ENCODE results near the gene CA14. TPM values are rescaled to one million over a fixed set of nuclear protein-coding genes. Genes with fewer than 3 reads are reported as not detected.

CA14 gene
- total and polyA plus RNA-seq, 2 of the 4 experiments (the other 2 are of a cell fraction) = not detected

DNA sequence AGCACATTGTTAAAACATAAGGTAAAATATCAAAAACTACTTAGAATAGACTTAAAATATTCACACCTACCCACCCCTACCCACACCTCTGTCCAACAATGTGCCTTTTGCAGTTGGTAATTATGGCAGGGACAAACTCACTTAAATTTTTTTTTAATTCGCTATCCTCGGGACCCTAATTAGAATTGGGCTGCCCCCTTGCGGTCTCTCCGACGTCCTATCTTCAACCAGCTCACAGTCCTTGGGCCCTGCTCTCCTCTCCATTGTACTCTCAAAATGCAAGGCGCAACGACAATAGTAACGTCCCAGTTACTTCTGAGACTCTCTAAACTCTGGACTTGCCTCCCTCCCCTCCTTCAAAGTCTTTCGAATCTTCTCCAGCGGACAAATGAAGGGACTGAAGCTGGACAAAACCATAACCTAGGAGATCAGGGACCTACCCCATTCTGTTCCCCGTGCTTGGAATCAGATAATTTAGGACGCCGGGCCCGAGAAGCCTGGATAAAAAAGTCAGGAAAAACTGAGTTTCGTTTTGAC is 23.7 kb downstream of the CA14 start:
- peak overlapping the region; percentile 9 to 70; a peak in 2 of 4 replicates for H4K8ac ChIP-seq (ENCODE audit: low read depth in 2 of 2, low read length in 2 of 2)
- intact Hi-C loops (cut with micrococcal nuclease) (loop anchor here (1.0 to 5.0 kb wide), 2 partner anchors 25 to 44 kb away; partner anchors contain the start of gene ANP32E), in situ Hi-C loops (cut with MboI; ENCODE audit: low sequenced_read_pairs) (no loop called here), dilution Hi-C loops (cut with HindIII; ENCODE audit: low sequenced_read_pairs, unreplicated experiment) (no loop called here)
- H3K56ac ChIP-seq (ENCODE audit: extremely low read depth, insufficient read depth, low read length) = peak overlapping the region; percentile 57; the same call in 1 of the 2 replicates
- H3K9me1 ChIP-seq (ENCODE audit: insufficient read depth, low read length) = no peaks in the 10 kb centered on the region
- H3K4me1 ChIP-seq (ENCODE audit: control insufficient read depth, insufficient read depth, low read length) = peaks cover 5% of the 10 kb centered on the region
- peak; percentile 77 for TF ChIP-seq RAD21 (IDR thresholded peaks at IDR 0.05; ENCODE audit: low read length)
- peak; percentile 73 for TF ChIP-seq SMC3 (IDR thresholded peaks at IDR 0.05; ENCODE audit: low read depth, low read length)
- no peak for TF ChIP-seq MAZ (IDR thresholded peaks at IDR 0.05; ENCODE audit: borderline replicate concordance, low read depth, low read length)
- TF ChIP-seq CTCF (conservative IDR thresholded peaks at IDR 0.05; ENCODE audit: low read depth, low read length) = peak; percentile 84
- no peak overlapping the region for H2AK5ac ChIP-seq (ENCODE audit: low read depth, low read length)
- peak; percentile 48 for ATAC-seq (ENCODE audit: low read depth)
- H2BK120ac ChIP-seq (ENCODE audit: low read depth, low read length) = 0 out of 2 replicates have a peak overlapping the region, but pooled peaks have one; percentile 3
- H3K18ac ChIP-seq (ENCODE audit: low read depth, low read length) = no peak overlapping the region
- H2BK5ac ChIP-seq (ENCODE audit: low read depth, low read length, poor library complexity, severe bottlenecking) = peak overlapping the region; percentile 21
- H2BK15ac ChIP-seq (ENCODE audit: low read depth, low read length) = no peak overlapping the region
- peak overlapping the region; percentile 24 for H3K27ac ChIP-seq (ENCODE audit: insufficient read depth, low read length)
- peak overlapping the region; percentile 51 for H3K4me3 ChIP-seq (ENCODE audit: insufficient read depth, low read depth, low read length)
- BruUV-seq (replicated peaks) = no TSS peak
- peak overlapping the region; percentile 79 for H3K23ac ChIP-seq (ENCODE audit: low read depth, low read length)
- H3K36me3 ChIP-seq (ENCODE audit: control insufficient read depth, insufficient read depth, low read length) = peaks cover 6% of the 10 kb centered on the region
- ChIA-PET POLR2A (ENCODE audit: unreplicated experiment) (interaction anchor here (0.5 to 1.3 kb wide), 3 partner anchors 9 to 77 kb away, joined by 3 to 7 read pairs (median 5); partner anchors contain the start of gene C1orf54), CTCF (interaction anchor here (0.9 to 3.8 kb wide), 2 partner anchors 8 to 25 kb away, joined by 4 to 31 read pairs; no protein-coding TSS in a partner anchor)
- peaks cover 17 to 21% of the 10 kb centered on the region in 2 experiments; a peak in 3 of 4 replicates for H3K79me1 ChIP-seq (ENCODE audit: low read depth in 1 of 2, low read length in 2 of 2)
- peak overlapping the region; percentile 70 for H3K9ac ChIP-seq (ENCODE audit: low read depth, low read length)
- peak overlapping the region; percentile 92 for H2AK9ac ChIP-seq (replicated peaks; ENCODE audit: low read depth, low read length, poor library complexity)
- peak overlapping the region; percentile 92 for H2AFZ ChIP-seq (replicated peaks; ENCODE audit: low read length, poor library complexity)
- no peaks in the 10 kb centered on the region for H3K27me3 ChIP-seq (ENCODE audit: control insufficient read depth, insufficient read depth, low read length)
- peak overlapping the region; percentile 84 for H3K4me2 ChIP-seq (ENCODE audit: low read depth, low read length)
- no peak overlapping the region for H4K5ac ChIP-seq (ENCODE audit: low read depth, low read length)
- no peak overlapping the region for H2BK20ac ChIP-seq (ENCODE audit: low read depth, low read length)
- H4K91ac ChIP-seq (ENCODE audit: insufficient read depth, low read depth, low read length) = 0 out of 2 replicates have a peak overlapping the region, but pooled peaks have one; percentile 9
- H3K14ac ChIP-seq (replicated peaks; ENCODE audit: low read depth, low read length) = peak overlapping the region; percentile 20; the same call in 1 of the 2 replicates
- WGBS, 2 experiments (ENCODE audit: extremely low coverage in 2 of 2, insufficient read length in 1 of 2) = 0% methylated on average over 9 of the region's 15 CpGs; no CpG with 5 or more reads in 1 of the 2 experiments
- peak; percentile 70 for DNase-seq
- peak overlapping the region; percentile 52 for H3K4ac ChIP-seq (ENCODE audit: low read depth, low read length)
- H3K9me3 ChIP-seq (ENCODE audit: control insufficient read depth, insufficient read depth, low read length) = no peaks in the 10 kb centered on the region
- no peaks in the 10 kb centered on the region for H4K20me1 ChIP-seq (ENCODE audit: insufficient read depth, low read length)
